ENCODE measurements around the gene PRKCQ. TPM values are rescaled to one million over a fixed set of nuclear protein-coding genes. Genes with fewer than 3 reads are reported as not detected.

The PRKCQ gene
- total and polyA plus RNA-seq, 9 donors: 8.4 to 21.9 (median 14.7) TPM

- H3K4me3 ChIP-seq (ENCODE audit: low read length): no peak overlapping the region
- H3K4me1 ChIP-seq (ENCODE audit: control insufficient read depth, insufficient read depth, low read length): no peaks in the 10 kb centered on the region
- no peak overlapping the region for H3K27ac ChIP-seq (ENCODE audit: low read length)
- H3K36me3 ChIP-seq (ENCODE audit: control insufficient read depth, insufficient read depth, low read length): peaks cover 12% of the 10 kb centered on the region
- H3K27me3 ChIP-seq (ENCODE audit: control insufficient read depth, insufficient read depth, low read length): no peaks in the 10 kb centered on the region
- no peaks in the 10 kb centered on the region for H3K9me3 ChIP-seq (replicated peaks; ENCODE audit: control insufficient read depth, low read depth, low read length)
- no peak for DNase-seq
- 100% methylated on average over 2 of the region's 2 CpGs for WGBS (ENCODE audit: insufficient coverage)
These were observed 81.3 kb downstream of the PRKCQ start for GRCh38 chr10:6498771-6499170.

- no peaks in the 10 kb centered on the region for H3K4me1 ChIP-seq (ENCODE audit: control insufficient read depth, insufficient read depth, low read length)
- 68% methylated on average over 3 of the region's 4 CpGs for WGBS (ENCODE audit: insufficient coverage)
- peaks cover 12% of the 10 kb centered on the region for H3K36me3 ChIP-seq (ENCODE audit: control insufficient read depth, insufficient read depth, low read length)
- no peak overlapping the region for H3K27ac ChIP-seq (ENCODE audit: low read length)
- H3K4me3 ChIP-seq (ENCODE audit: low read length): no peak overlapping the region
- H3K27me3 ChIP-seq (ENCODE audit: control insufficient read depth, insufficient read depth, low read length): no peaks in the 10 kb centered on the region
- H3K9me3 ChIP-seq (replicated peaks; ENCODE audit: control insufficient read depth, low read depth, low read length): no peaks in the 10 kb centered on the region
- no peak for DNase-seq
These were observed 82.5 kb downstream of the PRKCQ start for GRCh38 chr10:6497620-6498019.

GRCh38 chr10:6494936-6495592 lies 85.0 kb downstream of the PRKCQ start:
- H3K27ac ChIP-seq (ENCODE audit: low read length): no peak overlapping the region
- no peaks in the 10 kb centered on the region for H3K27me3 ChIP-seq (ENCODE audit: control insufficient read depth, insufficient read depth, low read length)

GRCh38 chr10:6494442-6494819 lies 85.6 kb downstream of the PRKCQ start:
- Histone ChIP-seq H3K4me1 (ENCODE audit: control insufficient read depth, insufficient read depth, low read length) (no peaks in the 10 kb centered on the region), H3K4me3 (ENCODE audit: low read length) (no peak overlapping the region), H3K27ac (ENCODE audit: low read length) (no peak overlapping the region), H3K9me3 (replicated peaks; ENCODE audit: control insufficient read depth, low read depth, low read length) (no peaks in the 10 kb centered on the region), H3K27me3 (ENCODE audit: control insufficient read depth, insufficient read depth, low read length) (no peaks in the 10 kb centered on the region), H3K36me3 (ENCODE audit: control insufficient read depth, insufficient read depth, low read length) (peaks cover 19% of the 10 kb centered on the region)
- WGBS (ENCODE audit: insufficient coverage): 80% methylated on average over 1 of the region's 2 CpGs
- no peak for DNase-seq

More at GRCh38 chr10:6494936-6495592, 85.0 kb downstream of the PRKCQ start:
- WGBS (ENCODE audit: insufficient coverage): 87% methylated on average over 11 of the region's 13 CpGs
- peaks cover 15% of the 10 kb centered on the region for H3K36me3 ChIP-seq (ENCODE audit: control insufficient read depth, insufficient read depth, low read length)
- no peaks in the 10 kb centered on the region for H3K4me1 ChIP-seq (ENCODE audit: control insufficient read depth, insufficient read depth, low read length)
- no peaks in the 10 kb centered on the region for H3K9me3 ChIP-seq (replicated peaks; ENCODE audit: control insufficient read depth, low read depth, low read length)
- DNase-seq: no peak
- no peak overlapping the region for H3K4me3 ChIP-seq (ENCODE audit: low read length)

GRCh38 chr10:6493521-6494441 lies 86.3 kb downstream of the PRKCQ start:
- Histone ChIP-seq H3K27ac (ENCODE audit: low read length) (no peak overlapping the region), H3K36me3 (ENCODE audit: control insufficient read depth, insufficient read depth, low read length) (peaks cover 22% of the 10 kb centered on the region)
- DNase-seq: no peak

GRCh38 chr10:6492896-6493295 lies 87.2 kb downstream of the PRKCQ start:
- no peaks in the 10 kb centered on the region for H3K27me3 ChIP-seq (ENCODE audit: control insufficient read depth, insufficient read depth, low read length)
- 90% methylated on average over 5 of the region's 10 CpGs for WGBS (ENCODE audit: insufficient coverage)
- no peak overlapping the region for H3K27ac ChIP-seq (ENCODE audit: low read length)
- no peak for DNase-seq
- no peaks in the 10 kb centered on the region for H3K4me1 ChIP-seq (ENCODE audit: control insufficient read depth, insufficient read depth, low read length)
- H3K4me3 ChIP-seq (ENCODE audit: low read length): no peak overlapping the region
- no peaks in the 10 kb centered on the region for H3K9me3 ChIP-seq (replicated peaks; ENCODE audit: control insufficient read depth, low read depth, low read length)
- peaks cover 20% of the 10 kb centered on the region for H3K36me3 ChIP-seq (ENCODE audit: control insufficient read depth, insufficient read depth, low read length)

More at GRCh38 chr10:6493521-6494441, 86.3 kb downstream of the PRKCQ start:
- Histone ChIP-seq H3K4me1 (ENCODE audit: control insufficient read depth, insufficient read depth, low read length) (no peaks in the 10 kb centered on the region), H3K9me3 (replicated peaks; ENCODE audit: control insufficient read depth, low read depth, low read length) (no peaks in the 10 kb centered on the region), H3K4me3 (ENCODE audit: low read length) (no peak overlapping the region), H3K27me3 (ENCODE audit: control insufficient read depth, insufficient read depth, low read length) (no peaks in the 10 kb centered on the region)
- WGBS (ENCODE audit: insufficient coverage): 78% methylated on average over 9 of the region's 11 CpGs

- H3K36me3 ChIP-seq (ENCODE audit: control insufficient read depth, insufficient read depth, low read length): peaks cover 18% of the 10 kb centered on the region
- H3K9me3 ChIP-seq (replicated peaks; ENCODE audit: control insufficient read depth, low read depth, low read length): no peaks in the 10 kb centered on the region
- no peak overlapping the region for H3K4me3 ChIP-seq (ENCODE audit: low read length)
- DNase-seq: no peak
- 87% methylated on average over 7 of the region's 9 CpGs for WGBS (ENCODE audit: insufficient coverage)
- H3K27me3 ChIP-seq (ENCODE audit: control insufficient read depth, insufficient read depth, low read length): no peaks in the 10 kb centered on the region
- H3K4me1 ChIP-seq (ENCODE audit: control insufficient read depth, insufficient read depth, low read length): no peaks in the 10 kb centered on the region
- no peak overlapping the region for H3K27ac ChIP-seq (ENCODE audit: low read length)
These were observed 88.1 kb downstream of the PRKCQ start for GRCh38 chr10:6491841-6492609.

- no peak overlapping the region for H3K27ac ChIP-seq (ENCODE audit: low read length)
- 82% methylated on average over 2 of the region's 4 CpGs for WGBS (ENCODE audit: insufficient coverage)
- H3K36me3 ChIP-seq (ENCODE audit: control insufficient read depth, insufficient read depth, low read length): peaks cover 29% of the 10 kb centered on the region
- no peak overlapping the region for H3K4me3 ChIP-seq (ENCODE audit: low read length)
- H3K27me3 ChIP-seq (ENCODE audit: control insufficient read depth, insufficient read depth, low read length): no peaks in the 10 kb centered on the region
- H3K9me3 ChIP-seq (replicated peaks; ENCODE audit: control insufficient read depth, low read depth, low read length): no peaks in the 10 kb centered on the region
- no peaks in the 10 kb centered on the region for H3K4me1 ChIP-seq (ENCODE audit: control insufficient read depth, insufficient read depth, low read length)
- no peak for DNase-seq
These were observed 89.5 kb downstream of the PRKCQ start for GRCh38 chr10:6490614-6491013.

- no peak overlapping the region for H3K4me3 ChIP-seq (ENCODE audit: low read length)
- no peaks in the 10 kb centered on the region for H3K27me3 ChIP-seq (ENCODE audit: control insufficient read depth, insufficient read depth, low read length)
- DNase-seq: no peak
- H3K27ac ChIP-seq (ENCODE audit: low read length): no peak overlapping the region
- no CpG with 5 or more reads among the region's 5 CpGs for WGBS (ENCODE audit: insufficient coverage)
- H3K9me3 ChIP-seq (replicated peaks; ENCODE audit: control insufficient read depth, low read depth, low read length): no peaks in the 10 kb centered on the region
- peaks cover 35% of the 10 kb centered on the region for H3K36me3 ChIP-seq (ENCODE audit: control insufficient read depth, insufficient read depth, low read length)
- no peaks in the 10 kb centered on the region for H3K4me1 ChIP-seq (ENCODE audit: control insufficient read depth, insufficient read depth, low read length)
These were observed 92.2 kb downstream of the PRKCQ start for GRCh38 chr10:6487920-6488319.

GRCh38 chr10:6486309-6486708 lies 93.8 kb downstream of the PRKCQ start:
- no peak overlapping the region for H3K4me3 ChIP-seq (ENCODE audit: low read length)
- no peaks in the 10 kb centered on the region for H3K9me3 ChIP-seq (replicated peaks; ENCODE audit: control insufficient read depth, low read depth, low read length)
- WGBS (ENCODE audit: insufficient coverage): 86% methylated on average over 3 of the region's 6 CpGs
- H3K27ac ChIP-seq (ENCODE audit: low read length): no peak overlapping the region
- DNase-seq: no peak
- no peaks in the 10 kb centered on the region for H3K27me3 ChIP-seq (ENCODE audit: control insufficient read depth, insufficient read depth, low read length)
- H3K4me1 ChIP-seq (ENCODE audit: control insufficient read depth, insufficient read depth, low read length): no peaks in the 10 kb centered on the region
- peaks cover 40% of the 10 kb centered on the region for H3K36me3 ChIP-seq (ENCODE audit: control insufficient read depth, insufficient read depth, low read length)

Measured in muscle of leg (tissue), 11 donors.